ENCODE results near the gene MARCKS.

MARCKS gene, protein sequence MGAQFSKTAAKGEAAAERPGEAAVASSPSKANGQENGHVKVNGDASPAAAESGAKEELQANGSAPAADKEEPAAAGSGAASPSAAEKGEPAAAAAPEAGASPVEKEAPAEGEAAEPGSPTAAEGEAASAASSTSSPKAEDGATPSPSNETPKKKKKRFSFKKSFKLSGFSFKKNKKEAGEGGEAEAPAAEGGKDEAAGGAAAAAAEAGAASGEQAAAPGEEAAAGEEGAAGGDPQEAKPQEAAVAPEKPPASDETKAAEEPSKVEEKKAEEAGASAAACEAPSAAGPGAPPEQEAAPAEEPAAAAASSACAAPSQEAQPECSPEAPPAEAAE

DNA sequence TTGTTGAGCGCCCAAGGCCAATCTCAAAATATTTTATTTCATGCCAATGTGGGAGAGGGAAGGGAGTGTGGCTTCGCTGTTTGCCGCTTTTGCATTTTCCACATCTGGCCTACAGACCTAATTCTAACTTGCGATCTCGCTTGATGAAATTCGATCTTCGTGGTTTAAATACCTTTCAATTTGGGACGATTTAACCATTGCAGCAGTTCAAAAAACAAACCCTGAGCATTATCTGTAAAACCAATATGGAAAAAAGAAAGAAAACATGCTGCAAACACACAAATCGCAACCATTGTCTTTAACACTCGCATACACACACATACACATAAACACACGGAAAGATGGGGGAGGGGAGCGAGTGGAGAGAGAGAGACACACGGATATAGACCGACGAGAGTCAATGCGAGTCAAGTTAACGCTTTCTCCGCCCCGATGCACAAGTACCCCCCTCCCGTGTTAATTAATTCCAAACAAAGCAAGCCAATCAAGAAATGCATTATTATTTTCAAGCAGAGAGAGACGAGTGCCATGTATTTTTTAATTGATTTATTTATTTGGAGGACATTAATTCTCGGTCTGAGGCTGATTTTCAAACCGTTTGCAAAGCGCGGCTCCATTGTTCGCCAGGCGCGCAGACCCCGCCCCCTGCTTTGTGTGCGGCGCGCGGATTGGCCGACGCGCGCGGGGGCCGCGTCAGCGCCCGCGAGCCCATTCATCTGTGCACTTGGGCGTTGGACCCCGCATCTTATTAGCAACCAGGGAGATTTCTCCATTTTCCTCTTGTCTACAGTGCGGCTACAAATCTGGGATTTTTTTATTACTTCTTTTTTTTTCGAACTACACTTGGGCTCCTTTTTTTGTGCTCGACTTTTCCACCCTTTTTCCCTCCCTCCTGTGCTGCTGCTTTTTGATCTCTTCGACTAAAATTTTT, at the start of gene MARCKS:
Gene MARCKS (plus strand): TSS at position 721 of the 931 bp plus-strand sequence. CDS start 401 bp downstream, outside the sequence.
- no peaks in the 10 kb centered on the region for H3K4me1 ChIP-seq (ENCODE audit: control insufficient read depth, insufficient read depth, low read length)
- H3K9ac ChIP-seq (ENCODE audit: low read length) = peak within 1 kb of the TSS; percentile 100
- H3K36me3 ChIP-seq (ENCODE audit: control insufficient read depth, insufficient read depth, low read length) = no peaks in the 10 kb centered on the region
- H3K27me3 ChIP-seq (ENCODE audit: control insufficient read depth, insufficient read depth, low read length) = no peaks in the 10 kb centered on the region
- H3K9me3 ChIP-seq (ENCODE audit: control insufficient read depth, low read length) = no peaks in the 10 kb centered on the region
- peak within 1 kb of the TSS; percentile 94 for H3K4me3 ChIP-seq (ENCODE audit: low read length)

DNA sequence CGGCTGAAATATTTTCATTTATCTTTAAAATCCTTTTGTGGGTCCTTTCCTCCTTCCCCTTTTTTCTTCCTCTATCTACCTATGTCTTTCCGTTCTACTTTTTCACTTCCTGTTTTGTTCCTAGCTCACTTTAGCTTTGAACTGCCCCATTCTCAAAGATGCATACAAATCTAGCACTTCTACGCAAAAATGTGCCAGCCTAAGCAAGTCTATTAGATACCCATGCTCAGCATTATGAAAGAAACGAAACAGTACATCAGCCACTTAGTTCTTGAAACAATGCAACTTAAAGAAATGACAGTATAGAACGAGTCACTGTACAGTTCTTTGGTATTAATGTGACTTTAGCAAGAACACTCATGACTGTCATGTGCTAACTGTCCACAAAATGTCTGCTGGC, 47.3 kb upstream of the MARCKS start:
- Histone ChIP-seq H3K27me3 (ENCODE audit: control insufficient read depth, insufficient read depth, low read length) (no peaks in the 10 kb centered on the region), H3K9me3 (ENCODE audit: control insufficient read depth, low read length) (no peaks in the 10 kb centered on the region), H3K4me3 (ENCODE audit: low read length) (no peak overlapping the region), H3K4me1 (ENCODE audit: control insufficient read depth, insufficient read depth, low read length) (no peaks in the 10 kb centered on the region), H3K36me3 (ENCODE audit: control insufficient read depth, insufficient read depth, low read length) (no peaks in the 10 kb centered on the region), H3K9ac (ENCODE audit: low read length) (no peak overlapping the region)

DNA sequence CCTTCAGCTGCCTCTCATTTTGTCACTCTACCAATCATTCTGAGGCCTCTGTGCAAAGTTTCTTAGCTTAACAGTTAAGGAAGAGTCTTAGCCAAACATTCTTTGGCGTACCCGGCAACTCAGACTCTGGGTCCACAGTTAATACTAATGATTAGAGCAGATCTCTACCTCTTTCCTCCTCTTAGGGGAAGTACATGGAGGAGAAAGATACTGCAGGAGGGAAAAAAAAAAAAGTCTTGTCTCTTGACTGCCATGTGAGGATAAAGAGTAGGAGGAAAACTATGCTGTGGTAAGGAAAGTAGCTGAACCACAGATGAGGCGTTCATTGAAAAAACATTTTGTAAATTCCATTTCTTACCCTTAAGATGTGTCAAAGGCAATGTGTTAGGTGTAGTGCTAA, 44.0 kb upstream of the MARCKS start:
- Histone ChIP-seq H3K4me1 (ENCODE audit: control insufficient read depth, insufficient read depth, low read length) (no peaks in the 10 kb centered on the region), H3K27me3 (ENCODE audit: control insufficient read depth, insufficient read depth, low read length) (no peaks in the 10 kb centered on the region), H3K9ac (ENCODE audit: low read length) (no peak overlapping the region), H3K9me3 (ENCODE audit: control insufficient read depth, low read length) (no peaks in the 10 kb centered on the region), H3K4me3 (ENCODE audit: low read length) (no peak overlapping the region), H3K36me3 (ENCODE audit: control insufficient read depth, insufficient read depth, low read length) (no peaks in the 10 kb centered on the region)

DNA sequence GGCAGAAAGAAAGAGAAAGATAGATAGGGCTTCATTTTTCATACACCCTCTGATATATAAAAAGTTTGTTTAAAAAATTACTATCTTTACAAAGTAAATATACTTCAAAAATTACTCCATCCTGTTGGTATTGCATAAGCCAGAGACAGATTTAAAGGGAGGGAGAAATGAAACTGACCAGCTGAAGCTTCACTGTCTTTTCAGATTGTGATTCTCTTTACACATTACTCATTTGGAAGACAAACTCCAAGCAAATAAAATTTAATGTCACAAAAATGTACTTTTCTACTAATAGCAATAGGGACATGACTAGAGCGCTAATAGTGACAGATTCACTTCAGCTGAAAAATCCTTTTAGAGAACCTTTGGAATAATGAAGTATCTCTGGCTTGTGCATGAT, 38.6 kb upstream of the MARCKS start:
- Histone ChIP-seq H3K27me3 (ENCODE audit: control insufficient read depth, insufficient read depth, low read length) (no peaks in the 10 kb centered on the region), H3K9ac (ENCODE audit: low read length) (peak overlapping the region; percentile 17), H3K9me3 (ENCODE audit: control insufficient read depth, low read length) (no peaks in the 10 kb centered on the region), H3K4me1 (ENCODE audit: control insufficient read depth, insufficient read depth, low read length) (peaks cover 3% of the 10 kb centered on the region), H3K4me3 (ENCODE audit: low read length) (no peak overlapping the region), H3K36me3 (ENCODE audit: control insufficient read depth, insufficient read depth, low read length) (no peaks in the 10 kb centered on the region)

DNA sequence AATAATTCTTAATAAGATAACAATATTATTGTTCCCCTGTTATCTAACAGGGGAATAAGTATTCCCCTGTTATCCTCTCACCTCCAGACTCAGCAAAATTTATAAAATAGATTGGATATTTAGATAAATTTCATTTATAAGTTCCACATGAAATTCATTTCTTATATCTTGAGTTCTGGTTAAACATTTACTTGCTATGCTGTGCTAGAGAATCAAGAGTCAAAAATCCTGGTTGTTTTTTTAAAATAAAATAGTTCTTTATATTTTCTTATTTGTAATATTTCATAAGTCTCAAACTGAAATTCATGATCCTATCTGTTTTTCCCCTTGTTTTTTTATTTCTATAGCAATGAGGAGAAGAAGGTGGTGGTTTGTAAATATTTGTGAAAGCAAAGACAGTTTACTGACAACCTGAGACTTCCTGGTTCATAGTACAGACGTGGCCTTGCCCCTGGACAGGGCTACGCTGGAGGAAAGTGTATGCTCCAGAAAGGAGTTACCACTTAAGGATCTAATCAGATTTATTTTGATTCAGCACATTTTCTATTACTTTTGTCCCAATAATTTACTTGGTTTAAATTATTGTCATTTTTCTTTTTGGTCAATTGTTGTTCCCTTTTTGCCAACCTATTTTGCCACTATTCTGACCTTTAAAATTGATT, 37.8 kb upstream of the MARCKS start:
- no peaks in the 10 kb centered on the region for H3K9me3 ChIP-seq (ENCODE audit: control insufficient read depth, low read length)
- H3K9ac ChIP-seq (ENCODE audit: low read length) = no peak overlapping the region
- no peaks in the 10 kb centered on the region for H3K27me3 ChIP-seq (ENCODE audit: control insufficient read depth, insufficient read depth, low read length)

DNA sequence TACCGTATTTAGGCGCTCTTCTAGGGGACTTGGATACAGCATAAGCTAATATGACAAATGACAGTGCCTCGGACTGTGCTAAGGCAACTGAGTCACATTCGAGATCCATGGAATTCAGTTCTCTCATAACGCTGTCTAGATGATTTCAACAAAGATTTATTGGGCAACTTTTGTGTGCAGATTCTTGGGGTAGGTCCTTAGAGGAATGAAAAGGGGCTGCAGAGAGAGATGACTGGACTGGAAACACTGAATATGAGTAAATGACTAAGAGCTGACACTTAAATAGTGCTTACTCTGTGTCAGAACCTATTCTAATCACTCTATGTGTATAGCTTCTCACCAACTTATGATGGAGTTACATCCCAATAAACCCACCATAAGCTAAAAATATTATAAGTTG, 36.4 kb upstream of the MARCKS start:
- Histone ChIP-seq H3K9me3 (ENCODE audit: control insufficient read depth, low read length) (no peaks in the 10 kb centered on the region), H3K4me1 (ENCODE audit: control insufficient read depth, insufficient read depth, low read length) (peaks cover 11% of the 10 kb centered on the region), H3K36me3 (ENCODE audit: control insufficient read depth, insufficient read depth, low read length) (no peaks in the 10 kb centered on the region), H3K27me3 (ENCODE audit: control insufficient read depth, insufficient read depth, low read length) (no peaks in the 10 kb centered on the region), H3K4me3 (ENCODE audit: low read length) (no peak overlapping the region), H3K9ac (ENCODE audit: low read length) (no peak overlapping the region)

More for the DNA sequence above, 37.8 kb upstream of the MARCKS start:
- Histone ChIP-seq H3K4me1 (ENCODE audit: control insufficient read depth, insufficient read depth, low read length) (peaks cover 3% of the 10 kb centered on the region), H3K36me3 (ENCODE audit: control insufficient read depth, insufficient read depth, low read length) (no peaks in the 10 kb centered on the region), H3K4me3 (ENCODE audit: low read length) (no peak overlapping the region)

DNA sequence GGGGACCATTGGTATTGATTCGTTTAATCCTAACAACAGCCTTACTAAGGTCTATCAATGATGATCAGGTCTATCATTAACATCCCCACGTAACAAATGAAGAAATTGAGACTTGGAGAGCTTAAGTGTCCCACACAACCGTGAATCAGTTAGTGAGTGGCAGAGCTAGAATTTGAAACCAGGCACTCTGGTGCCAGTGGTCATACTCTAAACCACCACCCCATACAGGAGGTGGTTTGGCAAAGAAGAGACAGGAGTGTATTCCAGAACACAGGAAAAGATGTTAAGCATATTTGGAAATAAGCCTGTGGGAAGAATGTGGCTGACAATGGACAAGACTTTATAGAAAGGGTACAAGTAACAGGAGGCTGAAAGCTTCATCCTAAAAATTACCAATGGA, 35.7 kb upstream of the MARCKS start:
- peaks cover 14% of the 10 kb centered on the region for H3K4me1 ChIP-seq (ENCODE audit: control insufficient read depth, insufficient read depth, low read length)
- H3K27me3 ChIP-seq (ENCODE audit: control insufficient read depth, insufficient read depth, low read length) = no peaks in the 10 kb centered on the region
- H3K36me3 ChIP-seq (ENCODE audit: control insufficient read depth, insufficient read depth, low read length) = no peaks in the 10 kb centered on the region
- no peak overlapping the region for H3K4me3 ChIP-seq (ENCODE audit: low read length)
- no peak overlapping the region for H3K9ac ChIP-seq (ENCODE audit: low read length)
- no peaks in the 10 kb centered on the region for H3K9me3 ChIP-seq (ENCODE audit: control insufficient read depth, low read length)

DNA sequence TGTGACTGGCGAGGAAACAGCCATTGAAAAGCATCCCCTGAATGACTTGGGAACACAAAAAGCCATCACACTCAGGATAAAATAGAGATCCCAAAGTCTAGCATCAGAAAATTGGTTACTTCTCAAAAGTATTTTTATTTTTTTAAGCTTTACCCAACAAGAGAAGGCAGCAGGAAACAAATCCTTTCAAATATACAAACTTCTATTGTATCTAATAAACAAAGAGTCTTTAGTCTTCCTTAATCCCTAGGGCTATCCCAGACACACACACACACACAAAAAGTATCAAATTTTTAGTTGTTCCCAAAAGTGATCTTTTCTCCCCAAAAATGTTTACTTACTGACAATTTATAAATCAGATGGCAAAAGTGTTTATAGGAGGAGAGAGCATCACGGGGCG, 33.2 kb upstream of the MARCKS start:
- H3K36me3 ChIP-seq (ENCODE audit: control insufficient read depth, insufficient read depth, low read length) = no peaks in the 10 kb centered on the region
- no peaks in the 10 kb centered on the region for H3K27me3 ChIP-seq (ENCODE audit: control insufficient read depth, insufficient read depth, low read length)
- no peak overlapping the region for H3K4me3 ChIP-seq (ENCODE audit: low read length)
- H3K4me1 ChIP-seq (ENCODE audit: control insufficient read depth, insufficient read depth, low read length) = peaks cover 14% of the 10 kb centered on the region
- H3K9me3 ChIP-seq (ENCODE audit: control insufficient read depth, low read length) = no peaks in the 10 kb centered on the region
- no peak overlapping the region for H3K9ac ChIP-seq (ENCODE audit: low read length)

DNA sequence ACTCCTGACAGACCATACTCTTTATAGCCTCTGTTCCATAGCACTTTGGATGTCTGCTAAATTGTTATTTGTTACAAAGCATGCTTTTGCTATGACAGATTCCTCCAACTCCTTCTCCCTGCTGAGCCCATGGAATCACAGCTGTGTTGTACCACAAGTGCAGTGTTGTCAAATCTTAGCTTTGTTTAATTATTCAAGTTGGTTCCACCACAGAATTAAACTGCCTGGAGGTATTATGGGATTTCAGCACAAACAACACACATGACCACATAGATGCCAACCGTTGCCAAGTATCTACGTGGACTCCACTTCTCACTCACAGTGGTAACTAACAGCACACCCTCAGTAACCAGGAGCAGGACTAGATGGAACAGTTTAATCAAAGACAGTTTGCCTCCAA, 32.7 kb upstream of the MARCKS start:
- no peak overlapping the region for H3K4me3 ChIP-seq (ENCODE audit: low read length)

DNA sequence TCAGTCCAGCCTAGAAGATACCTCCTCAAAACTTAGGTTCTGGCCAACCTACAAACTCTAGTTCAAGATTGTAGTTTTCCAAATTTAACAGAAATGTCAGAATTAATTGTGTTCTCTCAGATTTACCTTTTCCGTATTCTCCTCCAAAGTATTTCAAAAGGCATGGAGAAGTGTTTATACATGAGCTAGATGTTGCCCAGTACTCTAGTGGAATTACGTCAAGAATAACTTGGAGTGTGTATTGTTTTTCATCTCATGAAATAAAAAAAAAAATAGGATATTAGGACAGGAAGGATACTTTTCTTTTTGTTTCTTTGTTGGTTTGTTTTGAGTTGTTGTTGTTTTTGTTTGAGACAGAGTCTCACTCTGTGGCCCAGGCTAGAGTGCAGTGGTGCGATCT, 32.3 kb upstream of the MARCKS start:
- Histone ChIP-seq H3K4me3 (ENCODE audit: low read length) (no peak overlapping the region), H3K4me1 (ENCODE audit: control insufficient read depth, insufficient read depth, low read length) (peaks cover 11% of the 10 kb centered on the region), H3K36me3 (ENCODE audit: control insufficient read depth, insufficient read depth, low read length) (no peaks in the 10 kb centered on the region), H3K27me3 (ENCODE audit: control insufficient read depth, insufficient read depth, low read length) (no peaks in the 10 kb centered on the region), H3K9me3 (ENCODE audit: control insufficient read depth, low read length) (no peaks in the 10 kb centered on the region), H3K9ac (ENCODE audit: low read length) (no peak overlapping the region)

More for the DNA sequence above, 32.7 kb upstream of the MARCKS start:
- Histone ChIP-seq H3K36me3 (ENCODE audit: control insufficient read depth, insufficient read depth, low read length) (no peaks in the 10 kb centered on the region), H3K4me1 (ENCODE audit: control insufficient read depth, insufficient read depth, low read length) (peaks cover 14% of the 10 kb centered on the region), H3K9ac (ENCODE audit: low read length) (no peak overlapping the region), H3K9me3 (ENCODE audit: control insufficient read depth, low read length) (no peaks in the 10 kb centered on the region), H3K27me3 (ENCODE audit: control insufficient read depth, insufficient read depth, low read length) (no peaks in the 10 kb centered on the region)

DNA sequence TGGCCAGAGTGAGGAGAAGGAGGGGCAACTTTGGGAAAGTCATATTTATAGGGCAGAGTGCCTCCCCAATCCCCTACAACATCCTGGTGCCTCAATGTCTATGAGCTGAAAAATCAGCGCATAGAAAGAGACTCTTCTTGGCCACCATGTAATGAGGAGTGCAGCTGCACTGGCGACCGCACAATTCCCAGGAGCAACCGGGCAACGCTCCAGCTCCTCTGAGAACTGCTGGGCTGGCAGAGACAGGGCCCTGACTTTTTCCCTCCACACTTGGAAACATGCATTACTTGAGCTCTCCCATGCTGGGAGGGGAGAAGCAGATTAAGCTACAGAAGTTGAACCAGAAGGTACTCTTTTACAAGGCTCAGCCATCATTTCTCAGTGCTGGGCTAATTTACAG, 31.4 kb upstream of the MARCKS start:
- no peak overlapping the region for H3K4me3 ChIP-seq (ENCODE audit: low read length)

More for the DNA sequence above, 31.4 kb upstream of the MARCKS start:
- no peaks in the 10 kb centered on the region for H3K9me3 ChIP-seq (ENCODE audit: control insufficient read depth, low read length)
- H3K27me3 ChIP-seq (ENCODE audit: control insufficient read depth, insufficient read depth, low read length) = no peaks in the 10 kb centered on the region
- no peak overlapping the region for H3K9ac ChIP-seq (ENCODE audit: low read length)
- H3K4me1 ChIP-seq (ENCODE audit: control insufficient read depth, insufficient read depth, low read length) = peaks cover 11% of the 10 kb centered on the region
- H3K36me3 ChIP-seq (ENCODE audit: control insufficient read depth, insufficient read depth, low read length) = no peaks in the 10 kb centered on the region
